GM21367 (cell line): Measurements from ENCODE around the gene PADI2.
"Not testable (repeated sequence)": the region's sequence is repeated elsewhere in the genome, so short reads cannot be mapped to it uniquely, and the experiment has no call there.

Source experiments
- ATAC-seq: cut with Tn5 transposase; IDR thresholded peaks from one replicate; pipeline ENCODE4 v1.9.1; 2021; ENCODE audit not compliant: unreplicated experiment

The PADI2 gene

GRCh38 chr1:17086751-17087150, 32.5 kb downstream of the PADI2 start:
- no peak for ATAC-seq

GRCh38 chr1:17084787-17085186, 34.5 kb downstream of the PADI2 start:
- ATAC-seq, result no peak

GRCh38 chr1:17082761-17083160, 36.5 kb downstream of the PADI2 start:
- no peak for ATAC-seq

- ATAC-seq, result no peak
Measured at GRCh38 chr1:17081439-17081838, 37.8 kb downstream of the PADI2 start.

GRCh38 chr1:17080880-17081279, 38.4 kb downstream of the PADI2 start:
- no peak for ATAC-seq

GRCh38 chr1:17080085-17080759, 39.0 kb downstream of the PADI2 start:
- ATAC-seq, result no peak

GRCh38 chr1:17078991-17079868, 40.0 kb downstream of the PADI2 start:
- ATAC-seq, result no peak

GRCh38 chr1:17075470-17076255, 43.6 kb downstream of the PADI2 start:
- ATAC-seq, result no peak

GRCh38 chr1:17071794-17072193, 47.5 kb downstream of the PADI2 start:
- no peak for ATAC-seq

GRCh38 chr1:17070163-17070525, 49.1 kb downstream of the PADI2 start:
- no peak for ATAC-seq

- ATAC-seq, result no peak
Measured at GRCh38 chr1:17069452-17070162, 49.6 kb downstream of the PADI2 start.

- no peak for ATAC-seq
Measured at GRCh38 chr1:17068789-17069188, 50.5 kb downstream of the PADI2 start.

- ATAC-seq, result no peak
Measured at GRCh38 chr1:17067465-17068240, 51.6 kb downstream of the PADI2 start.

- no peak for ATAC-seq
Measured at GRCh38 chr1:17067069-17067426, 52.2 kb downstream of the PADI2 start.

GRCh38 chr1:17066361-17067068, 52.7 kb downstream of the PADI2 start:
- ATAC-seq, result no peak

GRCh38 chr1:17065666-17066065, 53.6 kb downstream of the PADI2 start:
- no peak for ATAC-seq

- not testable (repeated sequence) for ATAC-seq
Measured at GRCh38 chr1:17062751-17063150, 56.5 kb downstream of the PADI2 start.

GRCh38 chr1:17061892-17062291, 57.4 kb downstream of the PADI2 start:
- no peak for ATAC-seq

- ATAC-seq, result no peak
Measured at GRCh38 chr1:17061486-17061885, 57.8 kb downstream of the PADI2 start.

GRCh38 chr1:17060306-17060749, 58.9 kb downstream of the PADI2 start:
- ATAC-seq, result no peak
